Measurements from ENCODE around the gene NELL1.

Gene NELL1

GRCh38 chr11:21177379-21177778 is 508.0 kb downstream of the NELL1 start:
- Histone ChIP-seq H2AFZ (ENCODE audit: low read length) (no peak overlapping the region), H3K9me2 (replicated peaks; ENCODE audit: low read depth, low read length) (no peaks in the 10 kb centered on the region), H3K4me2 (ENCODE audit: low read depth, low read length, poor library complexity, severe bottlenecking) (no peak overlapping the region), H3F3A (ENCODE audit: low read depth) (no peaks in the 10 kb centered on the region), H3K79me2 (ENCODE audit: insufficient read depth, low read length) (no peaks in the 10 kb centered on the region), H3K9ac (ENCODE audit: low read depth, low read length, poor library complexity, severe bottlenecking) (no peak overlapping the region), H3K4me1 (ENCODE audit: insufficient read depth, low read length, poor library complexity, severe bottlenecking) (no peaks in the 10 kb centered on the region), H3K36me3 (ENCODE audit: insufficient read depth, low read length) (no peaks in the 10 kb centered on the region), H3K4me3 (ENCODE audit: low read length, poor library complexity, severe bottlenecking) (no peak overlapping the region), H4K20me1 (ENCODE audit: insufficient read depth, low read length, poor library complexity, severe bottlenecking) (no peaks in the 10 kb centered on the region), H3K27me3 (ENCODE audit: insufficient read depth, low read length, poor library complexity, severe bottlenecking) (no peaks in the 10 kb centered on the region), H3K9me3 (ENCODE audit: insufficient read depth, low read depth, low read length) (no peaks in the 10 kb centered on the region)
- no peak for TF ChIP-seq EZH2phosphoT487 (IDR thresholded peaks at IDR 0.05; ENCODE audit: borderline replicate concordance)
- TF ChIP-seq, protein P1, sequence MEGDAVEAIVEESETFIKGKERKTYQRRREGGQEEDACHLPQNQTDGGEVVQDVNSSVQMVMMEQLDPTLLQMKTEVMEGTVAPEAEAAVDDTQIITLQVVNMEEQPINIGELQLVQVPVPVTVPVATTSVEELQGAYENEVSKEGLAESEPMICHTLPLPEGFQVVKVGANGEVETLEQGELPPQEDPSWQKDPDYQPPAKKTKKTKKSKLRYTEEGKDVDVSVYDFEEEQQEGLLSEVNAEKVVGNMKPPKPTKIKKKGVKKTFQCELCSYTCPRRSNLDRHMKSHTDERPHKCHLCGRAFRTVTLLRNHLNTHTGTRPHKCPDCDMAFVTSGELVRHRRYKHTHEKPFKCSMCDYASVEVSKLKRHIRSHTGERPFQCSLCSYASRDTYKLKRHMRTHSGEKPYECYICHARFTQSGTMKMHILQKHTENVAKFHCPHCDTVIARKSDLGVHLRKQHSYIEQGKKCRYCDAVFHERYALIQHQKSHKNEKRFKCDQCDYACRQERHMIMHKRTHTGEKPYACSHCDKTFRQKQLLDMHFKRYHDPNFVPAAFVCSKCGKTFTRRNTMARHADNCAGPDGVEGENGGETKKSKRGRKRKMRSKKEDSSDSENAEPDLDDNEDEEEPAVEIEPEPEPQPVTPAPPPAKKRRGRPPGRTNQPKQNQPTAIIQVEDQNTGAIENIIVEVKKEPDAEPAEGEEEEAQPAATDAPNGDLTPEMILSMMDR (conservative IDR thresholded peaks at IDR 0.05; ENCODE audit: low read length): no peak

- no peaks in the 10 kb centered on the region for H3K79me2 ChIP-seq (ENCODE audit: insufficient read depth, low read length)
- no peak overlapping the region for H2AFZ ChIP-seq (ENCODE audit: low read length)
- no peak overlapping the region for H3K4me2 ChIP-seq (ENCODE audit: low read depth, low read length, poor library complexity, severe bottlenecking)
- H3F3A ChIP-seq (ENCODE audit: low read depth): no peaks in the 10 kb centered on the region
- no peaks in the 10 kb centered on the region for H4K20me1 ChIP-seq (ENCODE audit: insufficient read depth, low read length, poor library complexity, severe bottlenecking)
- no peaks in the 10 kb centered on the region for H3K9me3 ChIP-seq (ENCODE audit: insufficient read depth, low read depth, low read length)
- no peaks in the 10 kb centered on the region for H3K9me2 ChIP-seq (replicated peaks; ENCODE audit: low read depth, low read length)
- TF ChIP-seq, protein P1 (conservative IDR thresholded peaks at IDR 0.05; ENCODE audit: low read length): no peak
- no peak for TF ChIP-seq EZH2phosphoT487 (IDR thresholded peaks at IDR 0.05; ENCODE audit: borderline replicate concordance)
- H3K36me3 ChIP-seq (ENCODE audit: insufficient read depth, low read length): no peaks in the 10 kb centered on the region
- H3K9ac ChIP-seq (ENCODE audit: low read depth, low read length, poor library complexity, severe bottlenecking): no peak overlapping the region
- H3K4me3 ChIP-seq (ENCODE audit: low read length, poor library complexity, severe bottlenecking): no peak overlapping the region
- no peaks in the 10 kb centered on the region for H3K27me3 ChIP-seq (ENCODE audit: insufficient read depth, low read length, poor library complexity, severe bottlenecking)
- no peaks in the 10 kb centered on the region for H3K4me1 ChIP-seq (ENCODE audit: insufficient read depth, low read length, poor library complexity, severe bottlenecking)
Measured at GRCh38 chr11:21179770-21180169, 510.4 kb downstream of the NELL1 start.

DNA sequence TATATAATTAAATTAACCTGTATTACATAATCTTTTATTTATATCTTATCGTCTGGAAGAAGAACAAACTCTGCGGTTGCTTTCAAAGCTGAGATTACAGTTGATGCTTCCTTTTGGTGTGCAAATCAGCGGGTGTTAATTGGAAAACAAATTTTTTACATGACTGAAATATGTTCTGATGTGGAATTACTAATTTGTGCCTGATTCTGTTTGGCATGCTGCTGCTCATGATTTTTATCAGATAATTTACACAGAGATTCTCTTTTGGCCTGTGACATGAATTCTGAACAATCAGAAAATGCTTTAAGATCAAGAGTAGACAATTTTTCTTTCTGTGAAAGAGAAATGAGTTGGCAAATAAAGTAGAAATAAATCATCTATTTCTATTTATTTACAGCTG is 510.8 kb downstream of the NELL1 start:
- Histone ChIP-seq H3K4me3 (ENCODE audit: low read length, poor library complexity, severe bottlenecking) (no peak overlapping the region), H3K9me3 (ENCODE audit: insufficient read depth, low read depth, low read length) (no peaks in the 10 kb centered on the region), H3K27me3 (ENCODE audit: insufficient read depth, low read length, poor library complexity, severe bottlenecking) (no peaks in the 10 kb centered on the region), H3K9me2 (replicated peaks; ENCODE audit: low read depth, low read length) (no peaks in the 10 kb centered on the region), H3K79me2 (ENCODE audit: insufficient read depth, low read length) (no peaks in the 10 kb centered on the region), H3K4me1 (ENCODE audit: insufficient read depth, low read length, poor library complexity, severe bottlenecking) (no peaks in the 10 kb centered on the region), H3F3A (ENCODE audit: low read depth) (no peaks in the 10 kb centered on the region), H3K36me3 (ENCODE audit: insufficient read depth, low read length) (no peaks in the 10 kb centered on the region), H4K20me1 (ENCODE audit: insufficient read depth, low read length, poor library complexity, severe bottlenecking) (no peaks in the 10 kb centered on the region), H2AFZ (ENCODE audit: low read length) (no peak overlapping the region), H3K4me2 (ENCODE audit: low read depth, low read length, poor library complexity, severe bottlenecking) (no peak overlapping the region), H3K9ac (ENCODE audit: low read depth, low read length, poor library complexity, severe bottlenecking) (no peak overlapping the region)
- TF ChIP-seq, protein P1 (conservative IDR thresholded peaks at IDR 0.05; ENCODE audit: low read length): no peak
- no peak for TF ChIP-seq EZH2phosphoT487 (IDR thresholded peaks at IDR 0.05; ENCODE audit: borderline replicate concordance)
